Activated CD4-positive, alpha-beta T cell treated with anti-CD3 and anti-CD28 coated beads for 48 hours (primary cell): Measurements from ENCODE around the gene FHOD3.

Experiments used
- DNase-seq: peaks from one replicate; pipeline ENCODE4 v3.0.0-alpha.2; 2020

The FHOD3 gene

GRCh38 chr18:36676629-36677028 lies 379.1 kb downstream of the FHOD3 start:
- no peak for DNase-seq

- DNase-seq = no peak
Observed at GRCh38 chr18:36680042-36680441, 382.5 kb downstream of the FHOD3 start.

- DNase-seq = no peak
Observed at GRCh38 chr18:36685580-36685979, 388.1 kb downstream of the FHOD3 start.

GRCh38 chr18:36688020-36688965 lies 390.8 kb downstream of the FHOD3 start:
- peak; percentile 67 for DNase-seq

GRCh38 chr18:36692371-36692770 lies 394.9 kb downstream of the FHOD3 start:
- DNase-seq = no peak

GRCh38 chr18:36692921-36693332 lies 395.4 kb downstream of the FHOD3 start:
- no peak for DNase-seq

- DNase-seq = no peak
Observed at GRCh38 chr18:36693931-36694620, 396.6 kb downstream of the FHOD3 start.

GRCh38 chr18:36695806-36696205 lies 398.3 kb downstream of the FHOD3 start:
- DNase-seq = no peak

GRCh38 chr18:36697905-36698304 lies 400.4 kb downstream of the FHOD3 start:
- no peak for DNase-seq

GRCh38 chr18:36700955-36701354 lies 403.4 kb downstream of the FHOD3 start:
- no peak for DNase-seq

GRCh38 chr18:36702401-36703013 lies 405.0 kb downstream of the FHOD3 start:
- no peak for DNase-seq

GRCh38 chr18:36704156-36704555 lies 406.6 kb downstream of the FHOD3 start:
- DNase-seq = no peak

GRCh38 chr18:36706134-36706881 lies 408.8 kb downstream of the FHOD3 start:
- no peak for DNase-seq

- DNase-seq = no peak
Observed at GRCh38 chr18:36708366-36708765, 410.9 kb downstream of the FHOD3 start.

- DNase-seq = no peak
Observed at GRCh38 chr18:36709315-36709714, 411.8 kb downstream of the FHOD3 start.

GRCh38 chr18:36711014-36711725 lies 413.7 kb downstream of the FHOD3 start:
- DNase-seq = no peak

GRCh38 chr18:36711813-36712444 lies 414.4 kb downstream of the FHOD3 start:
- DNase-seq = no peak

GRCh38 chr18:36714476-36714875 lies 417.0 kb downstream of the FHOD3 start:
- DNase-seq = no peak

- DNase-seq = no peak
Observed at GRCh38 chr18:36717422-36718110, 420.1 kb downstream of the FHOD3 start.

- no peak for DNase-seq
Observed at GRCh38 chr18:36718705-36719328, 421.3 kb downstream of the FHOD3 start.

GRCh38 chr18:36719630-36720029 lies 422.1 kb downstream of the FHOD3 start:
- no peak for DNase-seq
